A549 (cell line): Measurements from ENCODE around the gene IRX2.

Source experiments
- CBX2 ChIP-seq: fragments of 200-600 bp; sonication (generic); IDR thresholded peaks from 2 replicates; pipeline ENCODE4 v1.6.1; 2016; ENCODE audit warnings: low read depth, mild to moderate bottlenecking, borderline replicate concordance
- CTCF ChIP-seq: fragments of >200 bp; sonication (Bioruptor Twin); formaldehyde crosslinking; IDR thresholded peaks from 3 replicates; pipeline ENCODE4 v1.5.1; 2016
- EP300 ChIP-seq, 2 experiments: fragments of >200 bp; sonication (Bioruptor Twin); formaldehyde crosslinking; IDR thresholded peaks; 2 replicates in 1 of 2; 3 replicates in 1 of 2; pipeline ENCODE4 v1.6.1; 2016 to 2017
- FOSL2 ChIP-seq, 2 experiments: fragments of 450-650 bp in 1 of 2; fragments of >200 bp in 1 of 2; sonication (Bioruptor Twin) in 1 of 2; formaldehyde crosslinking; IDR thresholded peaks; 2 replicates each; pipeline versions ENCODE4 v1.5.0 to v1.6.1; 2016 to 2020; ENCODE audit warnings: mild to moderate bottlenecking in 1 of 2, moderate library complexity in 1 of 2
- HDAC2 ChIP-seq: fragments of 200-600 bp; sonication (generic); IDR thresholded peaks from 2 replicates; pipeline ENCODE4 v1.6.1; 2016
- KDM1A ChIP-seq: fragments of 200-600 bp; sonication (generic); IDR thresholded peaks from 2 replicates; pipeline ENCODE4 v1.6.1; 2016; ENCODE audit warnings: low read depth, mild to moderate bottlenecking
- KDM5A ChIP-seq: fragments of 200-600 bp; sonication (generic); IDR thresholded peaks from 2 replicates; pipeline ENCODE4 v1.6.1; 2016; ENCODE audit warnings: antibody characterized with exemption, mild to moderate bottlenecking
- MAZ ChIP-seq: fragments of 150-350 bp; IDR thresholded peaks from 2 replicates; pipeline ENCODE4 v1.6.1; 2014; ENCODE audit warnings: antibody characterized with exemption, low read depth, low read length, borderline replicate concordance
- PHF8 ChIP-seq: fragments of 200-600 bp; sonication (generic); IDR thresholded peaks from 2 replicates; pipeline ENCODE4 v1.6.1; 2016; ENCODE audit warnings: low read depth, mild to moderate bottlenecking, antibody characterized with exemption, moderate library complexity, borderline replicate concordance
- POLR2A ChIP-seq: IDR thresholded peaks from 2 replicates; pipeline ENCODE4 v1.6.1; 2012; ENCODE audit warnings: mild to moderate bottlenecking, low read length
- RAD21 ChIP-seq, 2 experiments: fragments of >200 bp in 1 of 2; sonication (Bioruptor Twin) in 1 of 2; formaldehyde crosslinking in 1 of 2; IDR thresholded peaks in 1 of 2; conservative IDR thresholded peaks in 1 of 2; 2 replicates in 1 of 2; 3 replicates in 1 of 2; pipeline ENCODE4 v1.6.1; 2012 to 2018; ENCODE audit warnings: inconsistent platforms in 1 of 2
- RCOR1 ChIP-seq: fragments of 150-350 bp; IDR thresholded peaks from 2 replicates; pipeline ENCODE4 v1.6.1; 2014; ENCODE audit warnings: antibody characterized with exemption, low read length, low read depth
- REST ChIP-seq: fragments of 200-600 bp; sonication (generic); IDR thresholded peaks from 2 replicates; pipeline ENCODE4 v1.6.1; 2016; ENCODE audit warnings: antibody characterized with exemption, mild to moderate bottlenecking, moderate library complexity
- ZC3H11A ChIP-seq: fragments of 450-650 bp; IDR thresholded peaks from 2 replicates; pipeline ENCODE4 v1.6.1; 2014; ENCODE audit warnings: antibody characterized with exemption, mild to moderate bottlenecking

GRCh38 chr5:2759696-2760461 lies 8.4 kb upstream of the IRX2 start:
- TF ChIP-seq MAZ (no peak), CTCF (no peak), KDM1A (no peak), POLR2A (no peak), HDAC2 (no peak), EP300 (IDR thresholded peaks at IDR 0.05) (no peak), CBX2 (no peak), PHF8 (no peak), REST (no peak), RAD21 (conservative IDR thresholded peaks at IDR 0.05 in 1 of 2, IDR thresholded peaks at IDR 0.05 in 1 of 2) (no peak), FOSL2 (IDR thresholded peaks at IDR 0.05) (no peak), FOSL2 (CRISPR knock-in tag; IDR thresholded peaks at IDR 0.05) (no peak), ZC3H11A (no peak), RCOR1 (no peak), KDM5A (no peak)
